ENCODE measurements around the gene CP.

CP gene

DNA sequence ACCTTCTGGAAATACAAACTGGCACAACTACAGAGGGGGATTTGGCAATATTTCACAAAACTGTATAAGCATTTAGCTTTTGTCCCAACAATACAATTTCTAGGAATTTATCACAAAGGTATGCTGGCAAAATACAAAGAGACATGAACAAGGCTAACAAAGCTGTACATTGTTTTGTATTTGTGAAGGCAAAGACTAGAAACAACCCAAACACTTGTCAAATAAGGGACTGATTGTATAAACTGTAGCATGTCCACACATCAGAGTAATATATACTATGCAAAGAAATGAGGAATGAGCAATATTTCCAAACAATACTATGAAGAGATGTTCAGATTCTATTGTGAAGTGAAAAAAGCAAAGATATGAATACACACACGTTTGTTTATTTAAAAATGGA, 26.4 kb downstream of the CP start:
- H3K27ac ChIP-seq, result no peak overlapping the region
- no peak for DNase-seq (ENCODE audit: low read depth, low spot score)

DNA sequence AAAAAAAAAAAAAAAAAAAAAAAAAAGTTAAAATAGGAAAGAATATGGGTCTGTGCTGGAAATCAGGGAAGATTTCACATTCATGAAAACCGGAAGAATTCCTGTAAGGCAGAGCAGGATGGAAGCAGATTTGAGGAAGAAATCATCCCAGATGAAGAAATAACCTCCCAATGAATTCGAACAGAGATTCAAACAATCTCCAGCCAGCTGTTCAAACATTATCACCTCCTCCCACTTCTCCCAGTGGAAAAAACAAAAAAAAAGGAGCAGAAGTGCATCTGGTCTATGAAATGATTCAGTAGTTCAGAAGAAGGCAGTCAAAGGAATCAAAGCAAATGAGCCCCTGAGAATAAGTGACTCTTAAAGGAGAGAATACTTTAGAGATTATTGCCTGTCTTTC, 33.1 kb downstream of the CP start:
- H3K27ac ChIP-seq, result no peak overlapping the region
- DNase-seq (ENCODE audit: low read depth, low spot score), result no peak

DNA sequence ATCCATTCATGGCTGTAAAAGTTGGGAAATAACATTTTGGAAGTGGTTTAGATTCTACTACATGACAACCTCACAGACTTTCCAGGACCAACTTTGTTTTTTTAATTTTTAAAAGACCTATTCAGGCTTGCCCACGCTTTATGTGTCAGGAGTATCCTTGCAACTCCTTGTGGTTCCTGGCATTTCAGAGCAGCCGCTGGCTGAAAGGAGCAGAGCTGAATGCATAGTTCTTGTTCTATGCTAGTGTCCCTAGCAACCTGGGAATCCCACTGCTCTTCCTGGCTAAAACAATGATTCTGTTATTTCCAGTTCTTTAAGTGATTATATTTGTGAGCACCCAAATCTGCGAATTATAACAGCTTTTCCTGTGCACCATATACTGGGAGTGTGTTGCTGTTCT, 34.9 kb downstream of the CP start:
- no peak overlapping the region for H3K27ac ChIP-seq
- no peak for DNase-seq (ENCODE audit: low read depth, low spot score)

DNA sequence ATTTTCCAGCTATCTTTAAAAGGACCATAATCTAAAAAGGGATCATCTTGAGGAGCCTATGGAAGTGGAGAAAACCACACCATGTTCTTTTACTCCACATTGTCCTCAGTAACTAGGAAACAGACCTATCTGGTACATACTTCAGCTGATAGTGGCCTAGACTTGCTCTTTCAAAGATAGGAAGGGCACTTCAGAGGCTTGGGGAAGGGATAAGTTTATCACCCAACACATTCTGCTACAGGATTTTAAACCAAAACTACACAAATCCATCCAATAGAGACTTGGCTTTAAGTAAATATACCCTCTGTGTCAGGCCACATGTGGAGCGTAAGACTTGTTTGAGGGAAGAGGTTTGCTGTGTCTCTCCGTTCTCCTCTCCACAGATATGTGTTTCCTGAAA, 35.4 kb downstream of the CP start:
- no peak for DNase-seq (ENCODE audit: low read depth, low spot score)

DNA sequence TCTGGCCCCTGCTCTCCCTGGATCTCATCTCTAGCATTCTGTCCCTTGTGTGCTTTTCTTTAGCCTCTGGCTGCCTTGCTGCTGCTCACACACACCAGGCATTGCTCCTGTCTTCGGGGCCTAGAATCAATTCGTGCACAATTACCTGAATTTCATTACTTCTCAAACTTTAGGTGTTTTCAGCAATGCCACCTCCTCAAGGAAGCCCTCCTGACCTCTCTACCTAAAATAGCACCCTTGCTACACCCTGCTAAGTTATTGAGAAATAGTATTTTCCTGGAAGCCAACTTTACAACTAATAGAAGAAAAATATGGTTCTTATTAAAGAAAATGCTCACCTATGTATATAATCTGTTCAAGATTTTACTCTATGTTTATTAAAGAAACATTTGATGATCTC, 40.4 kb downstream of the CP start:
- no peak for DNase-seq (ENCODE audit: low read depth, low spot score)
- H3K27ac ChIP-seq, result no peak overlapping the region

More for the DNA sequence above, 35.4 kb downstream of the CP start:
- no peak overlapping the region for H3K27ac ChIP-seq

DNA sequence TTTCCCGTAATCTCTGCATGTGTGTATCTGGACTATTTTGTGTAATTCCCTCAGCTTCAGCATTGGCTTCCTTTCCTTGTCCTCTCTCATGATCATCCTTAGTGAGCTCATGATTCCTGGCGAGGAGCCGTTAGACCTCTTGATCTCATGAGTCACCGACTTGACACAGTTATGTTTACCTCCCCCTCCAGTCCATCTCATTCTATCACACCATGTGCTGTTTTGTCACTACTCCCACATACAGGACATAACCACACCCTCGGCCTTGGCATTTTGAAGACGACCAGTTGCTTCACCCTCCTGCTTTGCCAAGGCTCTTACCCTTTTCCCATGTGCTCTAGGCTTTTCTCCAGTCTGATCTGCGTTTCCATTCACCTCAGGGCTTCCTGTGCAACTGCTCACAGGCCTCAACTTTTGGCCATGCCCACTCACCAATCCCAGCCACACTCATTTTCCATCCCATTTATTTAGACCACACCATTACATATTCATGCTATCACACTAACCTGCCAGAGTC, 41.5 kb downstream of the CP start:
- peak; percentile 95 for DNase-seq (ENCODE audit: low read depth, low spot score)
- H3K27ac ChIP-seq, result peak overlapping the region; percentile 47

DNA sequence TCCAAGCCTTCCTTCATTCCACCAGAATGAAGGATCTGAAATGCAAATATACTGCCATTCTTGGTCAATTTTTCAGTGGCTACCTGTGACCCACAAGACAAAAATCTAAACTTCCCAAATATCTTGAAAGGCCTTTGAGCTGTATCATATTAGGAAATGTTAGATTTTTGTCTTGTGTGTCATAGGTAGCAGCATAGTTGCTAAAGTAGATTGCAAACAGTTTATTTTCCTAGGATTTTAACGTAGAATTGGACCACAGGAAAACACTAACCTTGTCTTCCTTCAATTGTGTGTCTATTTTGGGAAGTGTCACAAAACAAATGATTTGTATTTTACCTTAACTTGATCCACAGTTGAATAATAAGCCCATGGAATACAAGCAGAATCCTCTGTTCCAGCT, 42.4 kb downstream of the CP start:
- peak overlapping the region; percentile 47 for H3K27ac ChIP-seq
- DNase-seq (ENCODE audit: low read depth, low spot score), result no peak

DNA sequence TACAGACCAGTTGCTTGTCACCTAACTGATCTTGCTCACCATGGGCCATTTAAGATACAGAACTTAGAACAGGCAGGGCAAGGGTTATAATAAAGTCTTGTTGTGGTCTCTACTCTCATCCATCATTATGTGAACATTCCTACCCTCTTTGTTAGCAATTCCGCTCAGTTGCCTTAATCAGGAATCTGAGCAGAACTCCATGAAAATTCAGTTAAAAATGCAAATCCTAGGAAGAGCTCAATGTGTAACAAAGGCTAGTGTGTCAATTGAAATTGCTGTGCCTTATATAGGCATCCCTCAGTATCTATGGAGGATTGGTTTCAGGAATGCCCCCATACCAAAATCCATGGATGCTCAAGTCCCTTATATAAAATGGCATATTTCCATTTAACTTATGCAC, 44.5 kb downstream of the CP start:
- no peak overlapping the region for H3K27ac ChIP-seq
- no peak for DNase-seq (ENCODE audit: low read depth, low spot score)

DNA sequence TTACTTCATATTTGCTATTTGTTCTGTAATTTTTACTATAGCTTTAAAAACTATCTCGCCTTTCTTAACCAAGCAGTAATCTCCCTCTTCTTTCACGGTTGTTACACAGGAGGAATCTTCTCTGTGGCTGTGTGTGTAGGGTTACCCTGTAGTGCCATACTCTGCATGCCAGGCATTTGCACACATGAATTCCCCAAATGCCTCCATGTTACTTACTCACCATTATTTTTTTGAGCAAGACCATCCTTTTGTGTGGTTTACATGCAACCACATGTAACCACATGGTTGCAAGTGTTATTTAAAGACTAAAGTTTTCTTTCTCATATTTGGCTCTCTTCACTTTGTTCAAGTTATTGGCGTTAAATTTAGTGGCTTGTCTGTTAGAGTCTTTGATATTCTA, 46.7 kb downstream of the CP start:
- DNase-seq (ENCODE audit: low read depth, low spot score), result no peak
- H3K27ac ChIP-seq, result no peak overlapping the region

DNA sequence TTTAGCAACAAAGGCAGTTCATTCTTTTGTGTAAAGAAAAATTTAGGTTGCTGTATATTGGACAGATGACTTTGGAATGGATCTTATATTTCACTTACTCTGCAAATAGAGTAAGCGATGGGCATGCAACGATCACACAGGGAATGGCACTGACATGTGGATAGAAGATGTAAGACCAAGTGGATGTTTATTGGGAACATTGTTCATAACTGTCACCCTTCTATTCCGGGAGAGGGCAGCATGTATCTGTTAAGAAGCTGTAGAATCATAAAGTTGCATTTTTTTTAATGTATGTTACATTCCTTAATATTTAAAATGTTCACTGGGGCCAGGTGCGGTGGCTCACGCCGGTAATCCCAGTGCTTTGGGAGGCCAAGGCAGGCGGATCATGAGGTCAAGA, 51.0 kb downstream of the CP start:
- no peak for DNase-seq (ENCODE audit: low read depth, low spot score)
- no peak overlapping the region for H3K27ac ChIP-seq

DNA sequence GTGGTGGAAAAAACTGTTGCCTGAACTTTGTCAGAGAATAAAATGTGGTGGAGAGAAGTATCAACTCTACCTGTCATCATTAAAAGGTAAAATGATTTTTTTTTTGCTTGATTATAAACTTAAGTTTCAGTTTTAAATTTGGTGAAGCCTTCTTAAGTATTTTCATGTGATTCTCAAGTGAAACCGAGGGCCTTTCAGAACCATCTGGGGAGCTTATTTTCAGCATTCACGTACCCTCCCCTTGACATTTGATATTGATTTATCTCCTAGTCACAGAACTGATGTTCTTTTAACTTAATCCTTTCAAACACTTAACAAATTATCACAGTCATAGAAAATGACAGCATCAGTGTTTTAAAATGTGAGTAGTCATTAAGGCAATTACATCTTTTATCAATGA, 53.7 kb downstream of the CP start:
- H3K27ac ChIP-seq, result no peak overlapping the region
- no peak for DNase-seq (ENCODE audit: low read depth, low spot score)

DNA sequence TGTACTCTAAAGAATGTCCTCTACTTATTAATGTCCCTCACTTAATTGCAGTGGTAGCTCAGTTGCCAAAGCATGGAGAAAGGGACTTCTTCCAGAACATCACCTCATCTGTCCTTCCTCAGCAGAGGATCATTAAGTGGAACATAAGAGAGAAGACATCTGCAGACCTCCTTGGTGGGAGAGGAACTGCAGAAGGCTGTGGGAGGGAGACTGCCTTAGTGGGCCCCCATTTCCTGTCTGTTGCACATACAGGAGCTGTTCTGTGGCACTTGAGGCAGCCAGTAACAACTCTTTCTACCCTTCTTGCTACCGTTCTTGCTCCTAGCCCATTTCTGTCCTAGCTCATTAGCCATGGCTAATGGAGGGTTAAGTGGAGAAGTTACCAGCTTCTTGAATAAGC, 58.6 kb downstream of the CP start:
- DNase-seq (ENCODE audit: low read depth, low spot score), result no peak
- H3K27ac ChIP-seq, result no peak overlapping the region

DNA sequence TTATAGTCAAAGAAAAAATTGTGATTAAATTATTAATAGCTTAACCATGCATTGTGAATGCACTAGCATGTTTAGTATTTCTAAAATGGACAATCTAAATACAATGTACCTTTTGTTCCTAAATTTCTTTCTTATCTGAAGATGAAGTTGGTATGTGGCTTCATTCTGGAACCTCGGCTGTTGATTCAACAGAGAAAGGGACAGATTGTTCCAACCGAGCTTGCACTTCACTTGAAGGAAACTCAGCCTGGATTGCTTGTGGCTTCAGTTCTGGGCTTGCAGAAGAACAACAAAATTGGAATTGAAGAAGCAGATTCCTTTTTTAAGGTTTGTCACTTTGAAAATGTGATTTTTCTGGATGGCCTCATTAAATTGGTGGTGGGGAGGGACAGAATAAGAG, 59.6 kb downstream of the CP start:
- no peak overlapping the region for H3K27ac ChIP-seq
- no peak for DNase-seq (ENCODE audit: low read depth, low spot score)

DNA sequence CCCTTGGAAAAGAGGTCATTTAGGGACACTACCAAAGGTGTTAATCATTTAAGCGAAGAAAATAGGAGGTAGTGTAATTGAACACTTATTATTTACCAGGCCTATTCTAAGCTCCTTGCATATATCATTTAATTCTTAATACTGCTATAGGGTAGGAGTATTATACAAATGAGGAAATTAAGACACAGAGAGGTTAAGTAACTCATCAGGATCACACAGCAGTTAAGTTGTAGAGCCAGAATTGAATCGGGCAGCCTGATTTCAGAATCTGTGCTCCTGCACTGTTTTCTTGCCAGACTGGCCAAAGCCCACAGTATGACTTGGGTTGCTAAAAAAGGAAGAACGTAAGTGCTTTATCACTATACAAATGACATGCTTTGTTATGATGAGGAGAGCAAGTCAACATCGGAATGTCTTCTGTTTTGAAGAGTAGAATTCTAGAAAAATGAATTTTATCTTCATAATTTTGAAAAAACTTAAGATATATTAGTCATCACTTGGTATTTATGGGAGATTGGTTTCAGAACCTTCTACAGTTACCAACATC, 60.8 kb downstream of the CP start:
- no peak overlapping the region for H3K27ac ChIP-seq
- DNase-seq (ENCODE audit: low read depth, low spot score), result no peak

DNA sequence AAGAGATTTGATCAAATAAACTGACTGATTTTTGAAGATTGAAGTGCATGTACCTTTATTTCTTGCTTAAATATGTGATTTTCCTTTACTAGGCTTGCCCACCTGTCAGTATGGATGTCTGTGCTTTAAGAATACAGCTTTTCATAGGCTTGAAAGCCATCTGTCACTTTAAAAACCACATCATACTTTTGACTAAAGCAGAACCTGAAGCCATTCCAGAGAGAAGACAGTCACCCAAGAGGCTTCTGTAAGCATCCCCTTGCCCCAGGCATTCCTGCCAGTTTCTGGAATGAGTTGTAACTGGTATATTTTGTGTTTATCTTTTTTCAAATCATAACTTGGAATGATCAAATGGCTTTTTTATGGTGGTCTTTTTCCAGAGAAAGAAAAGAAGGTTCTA, 68.2 kb downstream of the CP start:
- DNase-seq (ENCODE audit: low read depth, low spot score), result no peak
- H3K27ac ChIP-seq, result no peak overlapping the region

DNA sequence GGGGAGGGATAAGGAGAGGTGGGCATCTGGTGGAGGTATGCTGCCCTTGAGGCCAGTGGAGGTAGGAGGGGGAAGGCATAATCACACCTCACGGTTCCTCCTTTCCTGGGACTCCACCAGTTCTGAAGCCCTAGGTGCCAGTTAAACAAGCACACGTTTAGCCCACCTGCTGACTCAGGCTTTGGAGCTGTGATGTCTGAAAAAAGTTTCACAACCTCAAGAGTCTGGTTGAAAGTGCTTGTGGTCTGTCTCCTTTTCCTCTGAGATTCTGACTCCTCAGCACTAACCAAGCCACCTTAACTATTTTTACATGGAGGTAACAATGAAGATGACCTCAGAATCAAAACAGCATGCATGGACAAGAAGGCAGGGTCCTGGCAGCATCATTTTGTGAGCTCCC, 69.2 kb downstream of the CP start:
- H3K27ac ChIP-seq, result peak overlapping the region; percentile 14
- DNase-seq (ENCODE audit: low read depth, low spot score), result peak; percentile 52

DNA sequence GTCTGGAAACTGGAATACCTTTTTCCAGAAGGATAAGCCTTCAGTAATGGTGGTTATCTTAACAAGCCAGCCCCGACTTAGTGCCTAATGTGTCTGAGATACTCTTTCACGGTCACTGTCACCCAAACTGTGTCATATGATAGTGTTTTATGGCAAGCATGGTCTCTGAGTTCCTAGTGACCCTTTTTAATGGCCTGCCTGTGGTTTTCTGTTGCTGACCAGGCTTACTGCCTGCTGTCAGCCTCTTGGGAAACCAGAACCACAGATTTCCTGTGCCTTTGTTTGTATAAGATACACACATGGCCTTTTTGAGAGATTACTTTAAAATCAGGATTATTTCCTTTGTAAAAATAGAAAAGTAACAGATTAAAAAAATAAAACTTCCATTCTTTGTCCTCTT, 69.8 kb downstream of the CP start:
- peak overlapping the region; percentile 14 for H3K27ac ChIP-seq

DNA sequence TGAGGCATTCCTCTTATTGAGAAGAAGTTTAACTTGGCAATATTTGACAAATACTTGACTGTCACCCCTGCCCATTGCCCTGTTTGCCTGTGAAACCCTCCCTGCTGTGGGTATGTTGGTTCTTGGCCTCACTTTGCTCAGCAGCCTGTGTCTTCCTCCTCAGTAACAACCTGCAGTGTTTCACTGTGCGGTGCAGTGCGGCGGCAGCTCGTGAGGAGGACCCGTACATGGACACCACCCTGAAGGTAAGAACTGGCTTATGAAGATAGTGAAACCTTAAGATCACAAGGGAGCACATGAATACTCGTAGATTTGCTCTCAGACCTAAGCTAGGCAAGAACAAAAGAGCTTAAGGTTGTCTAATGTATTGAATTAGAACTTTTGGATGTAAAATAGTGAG, 71.2 kb downstream of the CP start:
- no peak overlapping the region for H3K27ac ChIP-seq
- DNase-seq (ENCODE audit: low read depth, low spot score), result no peak

More for the DNA sequence above, 69.8 kb downstream of the CP start:
- DNase-seq (ENCODE audit: low read depth, low spot score), result no peak

DNA sequence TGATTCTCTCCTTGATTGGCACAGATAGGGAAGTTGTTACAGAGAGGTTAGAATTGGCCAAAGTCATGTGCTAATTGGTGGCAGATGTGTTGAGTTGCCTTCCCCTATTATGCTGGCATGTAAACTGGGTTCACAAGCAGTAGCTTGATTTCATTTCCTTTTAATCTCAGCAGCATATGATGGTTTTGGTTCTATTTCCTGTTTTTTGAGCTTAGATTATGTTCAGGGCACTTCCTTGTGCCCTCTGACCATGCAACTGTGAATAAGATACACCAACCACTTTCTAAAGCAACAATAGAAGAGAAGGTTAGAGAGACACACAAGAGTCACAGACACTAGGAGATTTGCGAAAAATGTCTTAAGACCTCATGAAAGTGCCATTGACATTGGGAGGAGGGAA, 75.7 kb downstream of the CP start:
- no peak overlapping the region for H3K27ac ChIP-seq
- DNase-seq (ENCODE audit: low read depth, low spot score), result no peak

DNA sequence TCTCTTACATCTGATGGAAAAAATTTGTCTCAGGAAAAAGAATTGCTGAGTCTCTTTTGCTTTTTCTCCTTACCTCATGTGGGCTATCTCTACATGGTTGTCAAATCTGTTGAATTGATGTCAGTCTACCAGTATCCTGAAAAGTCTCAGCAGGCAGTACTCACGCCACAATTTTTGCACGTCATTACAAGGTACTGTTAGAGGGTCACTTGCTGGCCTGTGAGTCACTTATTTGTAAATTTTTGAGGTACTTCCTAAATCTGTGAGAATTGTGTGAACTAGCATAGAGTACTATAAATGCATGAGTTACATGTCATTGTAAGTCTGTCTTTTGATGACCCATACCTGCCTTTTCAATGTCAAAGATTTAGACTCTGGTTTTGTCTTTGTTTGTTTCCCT, 76.3 kb downstream of the CP start:
- DNase-seq (ENCODE audit: low read depth, low spot score), result no peak
- no peak overlapping the region for H3K27ac ChIP-seq

DNA sequence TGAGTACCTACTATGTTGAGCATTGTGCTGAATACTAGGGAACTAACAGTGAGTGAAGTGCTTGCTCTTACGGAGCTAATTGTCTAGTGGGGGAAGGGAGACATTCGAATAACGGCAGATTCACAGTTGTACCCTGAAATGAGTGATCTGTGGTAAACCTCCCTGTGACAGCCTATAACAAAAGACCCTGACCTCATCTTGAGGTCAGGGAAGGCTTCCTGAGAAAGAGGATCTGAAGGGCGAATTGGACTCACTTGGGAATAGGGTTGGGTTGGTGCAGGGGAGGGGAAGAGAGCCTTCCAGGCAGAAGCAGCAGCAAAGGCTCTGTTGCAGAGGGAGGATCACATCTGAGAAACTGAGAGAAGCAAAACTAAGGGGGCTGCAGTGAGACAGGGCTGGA, 78.9 kb downstream of the CP start:
- DNase-seq (ENCODE audit: low read depth, low spot score), result no peak
- H3K27ac ChIP-seq, result no peak overlapping the region

DNA sequence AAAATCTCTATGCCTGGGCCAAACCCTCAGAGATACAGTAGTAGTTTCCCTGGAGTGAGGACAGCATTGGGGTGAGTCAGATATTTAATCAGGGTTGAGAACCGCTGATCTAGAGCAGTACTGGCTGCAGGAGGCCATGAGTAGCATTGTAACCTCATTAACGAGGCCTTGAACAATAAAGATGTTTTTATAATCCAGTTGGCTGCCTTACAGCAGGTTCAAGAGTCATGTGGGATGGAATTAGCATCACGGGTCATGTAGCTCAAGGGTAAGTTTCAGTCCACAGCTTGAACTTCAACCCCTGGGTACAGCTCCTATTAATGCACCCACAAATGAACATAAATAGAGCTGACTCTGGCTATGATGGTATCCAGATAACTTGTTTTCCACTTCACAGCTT, 87.1 kb downstream of the CP start:
- DNase-seq (ENCODE audit: low read depth, low spot score), result no peak
- H3K27ac ChIP-seq, result no peak overlapping the region

DNA sequence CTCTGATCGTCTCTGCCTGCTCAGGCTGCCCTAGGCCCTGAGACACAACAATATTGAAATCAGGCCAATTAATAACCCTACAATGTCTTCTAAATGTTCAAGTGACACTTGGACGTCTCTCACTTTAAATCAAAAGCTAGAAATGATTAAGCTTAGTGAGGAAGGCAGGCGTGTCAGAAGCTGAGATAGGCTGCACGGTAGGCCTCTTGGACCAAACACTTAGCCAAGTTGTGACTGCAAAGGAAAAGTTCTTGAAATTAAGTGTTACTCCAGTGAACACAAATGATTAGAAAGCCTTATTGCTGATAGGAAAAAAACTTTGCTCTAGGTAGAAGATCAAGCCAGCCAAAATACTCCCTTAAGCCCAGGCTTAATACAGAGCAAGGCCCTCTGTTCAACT, 90.0 kb downstream of the CP start:
- H3K27ac ChIP-seq, result no peak overlapping the region
- DNase-seq (ENCODE audit: low read depth, low spot score), result no peak
